ENCODE measurements around the gene OR2L8.

The OR2L8 gene, protein sequence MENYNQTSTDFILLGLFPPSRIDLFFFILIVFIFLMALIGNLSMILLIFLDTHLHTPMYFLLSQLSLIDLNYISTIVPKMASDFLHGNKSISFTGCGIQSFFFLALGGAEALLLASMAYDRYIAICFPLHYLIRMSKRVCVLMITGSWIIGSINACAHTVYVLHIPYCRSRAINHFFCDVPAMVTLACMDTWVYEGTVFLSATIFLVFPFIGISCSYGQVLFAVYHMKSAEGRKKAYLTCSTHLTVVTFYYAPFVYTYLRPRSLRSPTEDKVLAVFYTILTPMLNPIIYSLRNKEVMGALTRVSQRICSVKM
- 0 to 0.19 (median 0.09) reads per million in 3 donors for total RNA-seq

DNA sequence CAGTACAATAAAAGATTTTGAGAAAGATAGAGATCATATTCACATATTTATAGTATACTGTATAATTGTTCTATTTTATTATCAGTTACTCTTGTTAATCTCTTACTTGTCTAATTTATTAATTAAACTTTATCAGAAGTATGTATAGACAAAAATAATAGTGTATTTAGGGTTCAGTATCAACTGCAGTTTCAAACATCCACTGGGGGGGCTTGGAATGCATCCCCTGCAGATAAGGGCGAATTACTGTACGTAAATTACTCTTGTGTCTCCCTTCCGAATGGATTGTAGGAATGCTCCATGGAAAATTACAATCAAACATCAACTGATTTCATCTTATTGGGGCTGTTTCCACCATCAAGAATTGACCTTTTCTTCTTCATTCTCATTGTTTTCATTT, at the start of gene OR2L8:
TSS of gene OR2L8 (plus strand) at position 301 of the 400 bp plus-strand sequence. CDS start at position 301, 0 bp downstream.
- Histone ChIP-seq H3K27me3 (replicated peaks; ENCODE audit: control insufficient read depth, insufficient read depth, low read length, poor library complexity, severe bottlenecking) (no peaks in the 10 kb centered on the region), H3K9me3 (ENCODE audit: control insufficient read depth, low read length) (no peaks in the 10 kb centered on the region), H3K4me1 (ENCODE audit: control insufficient read depth, insufficient read depth, low read length, poor library complexity, severe bottlenecking) (no peaks in the 10 kb centered on the region), H3K4me3 (ENCODE audit: insufficient read depth, low read depth, low read length, poor library complexity, severe bottlenecking) (no peak within 1 kb of the TSS), H3K36me3 (ENCODE audit: control insufficient read depth, insufficient read depth, low read length) (no peaks in the 10 kb centered on the region), H3K27ac (ENCODE audit: insufficient read depth, low read length, poor library complexity, severe bottlenecking) (no peak within 1 kb of the TSS)
- DNase-seq, result no peak

DNA sequence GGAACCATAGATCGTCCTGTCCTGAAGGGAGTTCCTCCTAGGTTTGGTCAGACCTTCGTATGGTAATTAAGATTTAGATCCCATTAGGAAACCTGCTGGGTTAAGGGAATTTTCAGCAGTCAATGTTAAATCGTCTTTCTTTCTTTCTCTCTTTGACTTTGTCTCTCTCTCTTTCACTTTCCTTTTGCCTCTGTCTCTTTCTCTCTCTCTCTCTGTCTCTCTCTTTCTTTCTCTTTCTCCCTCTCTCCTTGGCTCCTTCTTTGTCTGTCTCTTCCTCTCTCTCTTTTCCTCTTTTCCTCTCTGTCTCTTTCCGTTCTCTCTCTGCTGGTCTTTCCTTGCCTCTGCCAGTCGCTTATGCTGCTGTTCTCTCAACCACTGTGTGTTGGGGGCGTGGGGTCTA, 44.5 kb upstream of the OR2L8 start:
- no peak for DNase-seq
- Histone ChIP-seq H3K4me1 (ENCODE audit: control insufficient read depth, insufficient read depth, low read length, poor library complexity, severe bottlenecking) (no peaks in the 10 kb centered on the region), H3K4me3 (ENCODE audit: insufficient read depth, low read depth, low read length, poor library complexity, severe bottlenecking) (no peak overlapping the region), H3K27ac (ENCODE audit: insufficient read depth, low read length, poor library complexity, severe bottlenecking) (no peak overlapping the region), H3K36me3 (ENCODE audit: control insufficient read depth, insufficient read depth, low read length) (no peaks in the 10 kb centered on the region), H3K27me3 (replicated peaks; ENCODE audit: control insufficient read depth, insufficient read depth, low read length, poor library complexity, severe bottlenecking) (no peaks in the 10 kb centered on the region), H3K9me3 (ENCODE audit: control insufficient read depth, low read length) (no peaks in the 10 kb centered on the region)

DNA sequence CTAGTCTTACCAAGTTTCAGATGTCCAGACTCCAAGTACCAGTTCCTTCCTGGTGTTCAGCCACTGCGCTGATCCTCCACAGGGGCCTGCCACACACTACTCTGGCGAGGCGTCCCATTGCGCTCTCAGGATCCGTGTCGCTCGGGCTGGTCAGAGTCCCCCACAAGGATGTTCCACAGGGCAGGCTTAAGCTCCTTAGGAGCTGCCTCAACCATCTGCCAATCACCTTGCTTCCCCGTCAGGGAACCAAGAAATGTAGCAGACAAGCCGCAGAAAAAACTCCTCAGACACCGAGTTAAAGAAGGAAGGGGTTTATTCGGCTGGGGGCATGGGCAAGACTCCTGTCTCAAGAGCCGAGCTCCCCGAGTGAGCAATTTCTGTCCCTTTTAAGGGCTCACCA, 43.5 kb upstream of the OR2L8 start:
- Histone ChIP-seq H3K27ac (ENCODE audit: insufficient read depth, low read length, poor library complexity, severe bottlenecking) (no peak overlapping the region), H3K4me1 (ENCODE audit: control insufficient read depth, insufficient read depth, low read length, poor library complexity, severe bottlenecking) (no peaks in the 10 kb centered on the region), H3K36me3 (ENCODE audit: control insufficient read depth, insufficient read depth, low read length) (no peaks in the 10 kb centered on the region), H3K9me3 (ENCODE audit: control insufficient read depth, low read length) (no peaks in the 10 kb centered on the region), H3K27me3 (replicated peaks; ENCODE audit: control insufficient read depth, insufficient read depth, low read length, poor library complexity, severe bottlenecking) (no peaks in the 10 kb centered on the region), H3K4me3 (ENCODE audit: insufficient read depth, low read depth, low read length, poor library complexity, severe bottlenecking) (no peak overlapping the region)
- DNase-seq, result no peak

DNA sequence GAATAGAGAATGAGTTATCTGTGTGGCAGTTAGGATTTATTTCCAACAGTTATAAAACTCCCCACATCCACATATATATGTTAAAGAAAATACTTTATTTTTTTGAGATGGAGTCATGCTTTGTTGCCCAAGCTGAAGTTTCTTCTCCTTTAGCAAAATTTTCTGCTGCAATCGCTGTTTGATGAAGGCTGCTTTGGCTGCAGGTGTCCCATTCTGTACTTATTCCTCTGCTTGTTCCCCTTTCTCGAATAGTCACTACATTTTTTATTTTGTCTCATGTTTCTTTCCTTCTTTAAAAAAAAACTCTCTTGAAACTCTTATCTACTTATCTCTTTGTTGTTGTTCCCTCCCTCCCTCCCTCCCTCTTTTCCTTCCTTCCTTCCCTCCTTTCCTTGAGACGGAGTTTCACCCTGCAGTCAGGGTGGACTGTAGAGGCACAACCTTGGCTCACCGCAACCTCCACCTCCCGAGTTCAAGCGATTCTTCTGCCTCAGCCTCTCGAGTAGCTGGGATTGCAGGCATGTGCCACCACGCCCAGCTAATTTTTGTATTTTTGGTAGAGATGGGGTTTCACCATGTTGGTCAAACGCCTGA, 42.7 kb upstream of the OR2L8 start:
- H3K27ac ChIP-seq (ENCODE audit: insufficient read depth, low read length, poor library complexity, severe bottlenecking), result no peak overlapping the region

DNA sequence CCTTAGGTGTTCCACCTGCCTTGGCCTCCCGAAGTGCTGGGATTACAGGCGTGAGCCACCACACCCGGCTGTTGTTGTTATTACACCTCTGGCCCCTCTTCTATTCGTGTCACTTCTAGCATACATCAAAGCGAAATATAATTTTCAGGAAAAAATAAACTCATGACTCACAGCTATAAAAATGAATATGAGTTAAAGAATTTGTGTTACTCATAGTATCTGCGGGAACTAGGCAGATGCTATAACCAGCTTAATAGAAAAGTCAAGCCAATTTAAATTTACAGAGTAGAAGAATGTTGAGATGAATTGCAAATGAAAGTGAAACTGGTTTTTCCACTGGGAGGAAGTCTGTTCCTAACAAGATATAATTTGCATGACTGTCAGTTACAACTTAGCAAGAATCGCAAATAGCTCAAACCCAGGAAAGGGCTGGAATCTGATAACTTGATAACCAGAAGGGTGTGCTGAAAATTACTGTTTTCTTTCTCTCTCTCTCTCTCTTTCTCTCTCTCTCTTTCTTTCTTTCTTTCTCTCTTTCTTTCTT, 42.1 kb upstream of the OR2L8 start:
- Histone ChIP-seq H3K4me1 (ENCODE audit: control insufficient read depth, insufficient read depth, low read length, poor library complexity, severe bottlenecking) (no peaks in the 10 kb centered on the region), H3K27ac (ENCODE audit: insufficient read depth, low read length, poor library complexity, severe bottlenecking) (no peak overlapping the region), H3K4me3 (ENCODE audit: insufficient read depth, low read depth, low read length, poor library complexity, severe bottlenecking) (peak overlapping the region; percentile 43), H3K9me3 (ENCODE audit: control insufficient read depth, low read length) (no peaks in the 10 kb centered on the region), H3K36me3 (ENCODE audit: control insufficient read depth, insufficient read depth, low read length) (no peaks in the 10 kb centered on the region), H3K27me3 (replicated peaks; ENCODE audit: control insufficient read depth, insufficient read depth, low read length, poor library complexity, severe bottlenecking) (no peaks in the 10 kb centered on the region)
- DNase-seq, result no peak

More for the DNA sequence above, 42.7 kb upstream of the OR2L8 start:
- no peak for DNase-seq
- H3K27me3 ChIP-seq (replicated peaks; ENCODE audit: control insufficient read depth, insufficient read depth, low read length, poor library complexity, severe bottlenecking), result no peaks in the 10 kb centered on the region
- H3K9me3 ChIP-seq (ENCODE audit: control insufficient read depth, low read length), result no peaks in the 10 kb centered on the region
- peak overlapping the region; percentile 43 for H3K4me3 ChIP-seq (ENCODE audit: insufficient read depth, low read depth, low read length, poor library complexity, severe bottlenecking)
- H3K36me3 ChIP-seq (ENCODE audit: control insufficient read depth, insufficient read depth, low read length), result no peaks in the 10 kb centered on the region
- H3K4me1 ChIP-seq (ENCODE audit: control insufficient read depth, insufficient read depth, low read length, poor library complexity, severe bottlenecking), result no peaks in the 10 kb centered on the region

DNA sequence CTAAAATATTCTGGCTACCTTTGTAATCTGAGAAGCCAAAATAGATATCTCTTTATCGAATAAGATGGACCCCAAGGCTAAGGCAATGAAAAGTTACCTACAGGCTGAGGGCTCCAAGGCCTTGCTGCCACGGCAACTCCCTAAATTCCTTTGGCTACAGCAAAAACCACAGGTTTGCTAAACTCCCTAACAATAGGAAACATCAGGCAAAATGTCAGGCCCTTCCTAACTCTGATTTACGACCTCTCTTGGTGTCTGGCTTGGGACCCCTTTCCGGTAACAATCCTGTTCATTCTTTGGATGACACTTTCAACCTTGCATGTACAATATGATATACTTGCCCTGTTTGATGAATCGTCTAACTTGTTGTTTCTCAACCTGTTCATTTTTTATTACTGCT, 39.9 kb upstream of the OR2L8 start:
- Histone ChIP-seq H3K27me3 (replicated peaks; ENCODE audit: control insufficient read depth, insufficient read depth, low read length, poor library complexity, severe bottlenecking) (no peaks in the 10 kb centered on the region), H3K36me3 (ENCODE audit: control insufficient read depth, insufficient read depth, low read length) (no peaks in the 10 kb centered on the region), H3K4me3 (ENCODE audit: insufficient read depth, low read depth, low read length, poor library complexity, severe bottlenecking) (no peak overlapping the region), H3K27ac (ENCODE audit: insufficient read depth, low read length, poor library complexity, severe bottlenecking) (no peak overlapping the region), H3K4me1 (ENCODE audit: control insufficient read depth, insufficient read depth, low read length, poor library complexity, severe bottlenecking) (no peaks in the 10 kb centered on the region), H3K9me3 (ENCODE audit: control insufficient read depth, low read length) (no peaks in the 10 kb centered on the region)
- DNase-seq, result no peak

DNA sequence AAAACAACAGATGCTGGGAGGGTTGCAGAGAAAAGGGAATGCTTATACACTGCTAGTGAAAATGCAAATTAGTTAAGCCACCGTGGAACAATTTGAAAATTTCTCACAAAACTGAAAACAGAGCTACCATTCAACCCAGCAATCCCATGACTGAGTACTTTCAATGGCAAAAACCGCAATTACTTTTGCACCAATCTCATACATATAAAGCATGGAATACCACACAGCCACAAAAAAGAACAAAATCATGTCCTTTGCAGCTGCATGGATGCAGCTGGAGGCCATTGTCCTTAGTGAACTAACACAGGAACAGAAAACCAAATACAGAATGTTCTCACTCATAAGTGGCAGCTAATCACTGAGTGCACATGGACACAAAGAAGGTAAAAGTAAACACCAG, 34.9 kb upstream of the OR2L8 start:
- no peak overlapping the region for H3K27ac ChIP-seq (ENCODE audit: insufficient read depth, low read length, poor library complexity, severe bottlenecking)
- H3K4me1 ChIP-seq (ENCODE audit: control insufficient read depth, insufficient read depth, low read length, poor library complexity, severe bottlenecking), result no peaks in the 10 kb centered on the region
- no peaks in the 10 kb centered on the region for H3K27me3 ChIP-seq (replicated peaks; ENCODE audit: control insufficient read depth, insufficient read depth, low read length, poor library complexity, severe bottlenecking)
- no peak overlapping the region for H3K4me3 ChIP-seq (ENCODE audit: insufficient read depth, low read depth, low read length, poor library complexity, severe bottlenecking)
- H3K36me3 ChIP-seq (ENCODE audit: control insufficient read depth, insufficient read depth, low read length), result no peaks in the 10 kb centered on the region
- DNase-seq, result no peak
- no peaks in the 10 kb centered on the region for H3K9me3 ChIP-seq (ENCODE audit: control insufficient read depth, low read length)

DNA sequence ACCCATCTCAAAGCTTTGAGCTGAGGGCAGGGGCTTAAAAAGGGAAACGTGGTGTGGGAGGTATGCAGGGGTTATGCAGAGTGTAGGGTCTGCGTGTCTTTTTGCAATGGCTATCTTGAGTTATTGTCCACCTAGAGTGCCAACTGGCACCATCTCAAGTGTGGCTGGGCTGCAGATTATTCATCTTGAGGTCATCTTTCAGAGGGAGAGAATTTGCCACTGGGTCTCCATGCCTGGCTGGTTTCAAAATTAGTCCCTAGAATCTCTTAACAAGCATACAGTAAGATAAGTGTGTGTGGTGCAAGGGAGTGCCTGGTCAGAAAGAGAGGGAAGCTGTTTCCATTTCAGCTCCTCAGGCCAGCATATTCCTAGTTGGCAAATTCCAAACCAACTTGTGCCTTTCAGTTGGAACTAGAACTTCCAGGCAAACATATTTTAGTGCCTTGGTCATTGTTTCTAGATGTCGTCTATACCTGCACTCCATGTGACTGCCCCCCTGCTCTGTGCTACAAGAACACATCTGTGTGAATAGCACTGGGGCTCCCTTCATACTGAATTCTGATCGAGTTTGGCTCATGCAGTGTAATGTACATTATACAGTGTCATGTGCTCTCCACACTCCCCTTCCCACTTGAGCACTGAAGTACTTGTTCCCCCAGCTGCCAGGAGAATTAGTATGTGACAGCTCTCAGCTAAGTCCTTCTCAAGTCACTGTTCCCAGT, 33.6 kb upstream of the OR2L8 start:
- DNase-seq, result no peak
- H3K36me3 ChIP-seq (ENCODE audit: control insufficient read depth, insufficient read depth, low read length), result no peaks in the 10 kb centered on the region
- H3K27me3 ChIP-seq (replicated peaks; ENCODE audit: control insufficient read depth, insufficient read depth, low read length, poor library complexity, severe bottlenecking), result no peaks in the 10 kb centered on the region
- no peaks in the 10 kb centered on the region for H3K4me1 ChIP-seq (ENCODE audit: control insufficient read depth, insufficient read depth, low read length, poor library complexity, severe bottlenecking)
- no peak overlapping the region for H3K27ac ChIP-seq (ENCODE audit: insufficient read depth, low read length, poor library complexity, severe bottlenecking)
- no peak overlapping the region for H3K4me3 ChIP-seq (ENCODE audit: insufficient read depth, low read depth, low read length, poor library complexity, severe bottlenecking)
- H3K9me3 ChIP-seq (ENCODE audit: control insufficient read depth, low read length), result no peaks in the 10 kb centered on the region

DNA sequence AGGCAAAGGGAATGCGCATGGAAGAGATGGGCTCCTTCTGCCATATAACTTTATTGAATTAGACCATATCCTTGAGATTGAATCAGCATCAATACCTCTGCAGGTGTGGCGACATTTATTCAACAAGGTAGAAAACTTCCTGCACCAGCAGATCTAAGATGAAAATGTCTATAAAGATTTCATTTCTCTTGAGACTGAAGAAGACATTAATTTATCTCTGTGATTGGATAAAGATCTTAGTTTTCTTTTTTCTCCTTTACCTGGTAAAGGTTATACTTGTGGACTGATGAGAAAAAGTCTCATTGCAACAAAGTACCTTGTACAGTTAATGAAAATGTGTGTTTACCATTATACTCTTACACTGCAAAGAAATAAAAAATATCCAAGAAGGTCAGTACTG, 28.7 kb upstream of the OR2L8 start, which contains the start of gene OR2T8:
TSS of gene OR2T8 (plus strand) at position 301 of the 400 bp plus-strand sequence. CDS start 766 bp downstream, outside the sequence.
- no peaks in the 10 kb centered on the region for H3K36me3 ChIP-seq (ENCODE audit: control insufficient read depth, insufficient read depth, low read length)
- no peaks in the 10 kb centered on the region for H3K9me3 ChIP-seq (ENCODE audit: control insufficient read depth, low read length)
- no peaks in the 10 kb centered on the region for H3K27me3 ChIP-seq (replicated peaks; ENCODE audit: control insufficient read depth, insufficient read depth, low read length, poor library complexity, severe bottlenecking)
- no peak for DNase-seq
- no peak within 1 kb of the TSS for H3K4me3 ChIP-seq (ENCODE audit: insufficient read depth, low read depth, low read length, poor library complexity, severe bottlenecking)
- no peaks in the 10 kb centered on the region for H3K4me1 ChIP-seq (ENCODE audit: control insufficient read depth, insufficient read depth, low read length, poor library complexity, severe bottlenecking)
- H3K27ac ChIP-seq (ENCODE audit: insufficient read depth, low read length, poor library complexity, severe bottlenecking), result no peak within 1 kb of the TSS

DNA sequence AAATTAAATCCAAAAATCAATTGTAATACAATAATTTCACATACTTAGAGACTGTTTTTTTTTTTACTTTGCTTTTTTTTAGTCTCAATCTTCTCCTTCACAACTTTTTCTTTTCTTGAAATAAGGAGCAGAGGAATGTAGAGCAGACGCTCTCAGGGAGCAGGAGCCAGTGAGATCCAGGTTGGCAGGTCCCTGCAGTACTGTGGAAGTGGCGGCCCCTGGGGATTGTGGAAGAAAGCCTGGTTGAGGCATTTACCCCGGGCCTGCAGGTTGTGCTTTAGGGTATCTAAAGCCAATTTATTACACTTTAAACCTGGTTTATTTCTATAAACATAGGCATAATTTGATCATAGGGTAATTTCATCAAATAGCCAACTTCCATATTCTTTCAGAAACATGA, 24.7 kb upstream of the OR2L8 start:
- no peaks in the 10 kb centered on the region for H3K36me3 ChIP-seq (ENCODE audit: control insufficient read depth, insufficient read depth, low read length)
- H3K9me3 ChIP-seq (ENCODE audit: control insufficient read depth, low read length), result no peaks in the 10 kb centered on the region
- H3K27ac ChIP-seq (ENCODE audit: insufficient read depth, low read length, poor library complexity, severe bottlenecking), result no peak overlapping the region
- no peaks in the 10 kb centered on the region for H3K4me1 ChIP-seq (ENCODE audit: control insufficient read depth, insufficient read depth, low read length, poor library complexity, severe bottlenecking)
- DNase-seq, result no peak
- no peak overlapping the region for H3K4me3 ChIP-seq (ENCODE audit: insufficient read depth, low read depth, low read length, poor library complexity, severe bottlenecking)
- H3K27me3 ChIP-seq (replicated peaks; ENCODE audit: control insufficient read depth, insufficient read depth, low read length, poor library complexity, severe bottlenecking), result no peaks in the 10 kb centered on the region

Data from effector memory CD4-positive, alpha-beta T cell (primary cell).